HG02970 (cell line): Measurements from ENCODE around the gene ZFYVE26.
"Not testable (repeated sequence)": the region's sequence is repeated elsewhere in the genome, so short reads cannot be mapped to it uniquely, and the experiment has no call there.

ENCODE experiments used
- ATAC-seq: cut with Tn5 transposase; IDR thresholded peaks from one replicate; pipeline ENCODE4 v1.9.1; 2021; ENCODE audit warnings: mild to moderate bottlenecking, moderate library complexity, moderate number of reproducible peaks; ENCODE audit not compliant: unreplicated experiment, low FRiP score

Gene ZFYVE26

GRCh38 chr14:67718265-67718664, 98.1 kb downstream of the ZFYVE26 start:
- no peak for ATAC-seq

- no peak for ATAC-seq
Measured at GRCh38 chr14:67717048-67717447, 99.3 kb downstream of the ZFYVE26 start.

GRCh38 chr14:67710209-67710608, 106.2 kb downstream of the ZFYVE26 start:
- ATAC-seq = no peak

DNA sequence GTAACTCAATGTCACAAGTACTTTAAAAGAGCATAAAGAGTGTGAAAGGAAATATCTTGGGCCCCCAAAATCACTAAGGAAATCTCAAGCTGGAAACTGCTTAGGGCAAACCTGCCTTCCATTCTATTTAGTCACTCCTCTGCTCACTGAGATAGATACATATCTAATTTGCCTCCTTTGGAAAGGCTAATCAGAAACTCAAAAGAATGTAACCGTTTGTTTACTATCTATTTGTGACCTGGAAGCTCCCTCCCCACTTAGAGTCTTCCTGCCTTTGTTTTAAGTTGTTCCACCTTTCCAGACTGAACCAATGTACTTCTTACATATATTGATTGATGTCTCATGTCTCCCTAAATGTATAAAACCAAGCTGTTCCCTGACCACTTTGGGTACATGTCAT, 106.6 kb downstream of the ZFYVE26 start:
- not testable (repeated sequence) for ATAC-seq

DNA sequence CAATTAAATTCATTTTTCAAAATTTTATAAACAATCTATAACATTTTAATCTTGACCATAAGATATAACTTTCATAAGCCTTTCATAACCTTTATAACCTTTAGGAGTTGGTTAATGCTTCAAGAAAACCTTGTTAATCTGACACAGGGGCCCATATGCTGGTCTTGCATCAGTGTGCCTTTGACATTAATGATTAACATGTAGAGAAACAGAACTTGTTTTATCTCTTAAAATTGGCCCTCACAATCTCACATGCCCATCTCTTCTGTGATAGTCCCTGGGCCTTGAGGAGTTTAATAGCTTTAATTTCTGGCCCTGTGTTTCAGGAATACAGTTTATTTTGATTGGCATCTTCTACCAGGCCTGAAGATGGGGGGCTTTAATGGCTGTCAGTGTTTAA, 107.0 kb downstream of the ZFYVE26 start:
- ATAC-seq = not testable (repeated sequence)

- no peak for ATAC-seq
Measured at GRCh38 chr14:67705211-67705610, 111.2 kb downstream of the ZFYVE26 start.

GRCh38 chr14:67704484-67705089, 111.8 kb downstream of the ZFYVE26 start:
- ATAC-seq = no peak

DNA sequence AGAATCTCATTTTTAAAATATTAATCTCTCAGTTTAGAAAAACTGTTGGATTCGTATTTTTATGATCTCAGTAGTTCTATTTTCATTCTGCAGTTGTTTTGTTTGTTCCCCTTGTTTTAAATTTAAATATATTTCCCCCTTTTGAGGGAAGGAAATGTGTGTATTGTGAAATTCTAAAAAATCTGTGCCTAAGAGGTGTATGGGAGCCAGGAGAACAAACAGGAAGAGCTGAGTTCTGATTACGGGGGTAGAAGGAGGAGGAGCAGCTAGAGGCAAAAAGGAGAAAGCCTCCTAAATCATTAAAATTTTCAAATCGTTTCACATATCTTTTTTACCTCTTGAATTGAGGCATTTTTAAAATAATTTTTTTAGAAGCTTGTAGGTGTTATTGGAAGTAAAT, 112.4 kb downstream of the ZFYVE26 start:
- ATAC-seq = no peak

DNA sequence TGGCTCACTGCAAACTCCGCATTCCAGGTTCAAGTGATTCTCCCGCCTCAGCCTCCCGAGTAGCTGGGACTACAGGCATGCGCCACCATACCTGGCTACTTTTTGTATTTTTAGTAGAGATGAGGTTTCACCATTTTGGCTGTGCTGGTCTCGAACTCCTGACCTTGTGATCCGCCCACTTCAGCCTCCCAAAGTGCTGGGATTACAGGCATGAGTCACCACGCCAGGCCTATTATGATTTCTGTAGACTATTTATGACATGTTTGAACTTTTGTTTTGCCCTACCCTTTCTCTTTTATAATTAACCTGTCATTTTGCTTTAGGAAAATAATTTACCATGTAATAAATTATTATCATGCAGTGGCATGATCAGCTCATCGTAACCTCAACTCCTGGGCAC, 114.9 kb downstream of the ZFYVE26 start, which contains the start of gene RDH12:
TSS of gene RDH12 (plus strand) at position 395 of the 400 bp plus-strand sequence. CDS start 20,757 bp downstream, outside the sequence.
- ATAC-seq = not testable (repeated sequence)

- no peak for ATAC-seq
Measured at GRCh38 chr14:67698179-67698578, 118.2 kb downstream of the ZFYVE26 start.

- no peak for ATAC-seq
Measured at GRCh38 chr14:67697006-67697405, 119.4 kb downstream of the ZFYVE26 start.
